Liver (tissue), 9 donors: ENCODE results near the gene CHRM1. TPM values are rescaled to one million over a fixed set of nuclear protein-coding genes. Genes with fewer than 3 reads are reported as not detected.
"Not testable (repeated sequence)": the region's sequence is repeated elsewhere in the genome, so short reads cannot be mapped to it uniquely, and the experiment has no call there.

Source experiments
- DNase-seq: peaks from one replicate; pipeline ENCODE4 v3.0.0-alpha.2; 2017; ENCODE audit warnings: low spot score
- H3K27ac ChIP-seq, 2 donors: one replicate each; pipeline ENCODE4 v1.7.0; 2013; ENCODE audit warnings: inconsistent platforms in 2 of 2, low read length in 2 of 2, control low read depth in 1 of 2, low read depth in 1 of 2, mild to moderate bottlenecking in 1 of 2
- H3K27me3 ChIP-seq, 4 donors: one replicate each; pipeline versions ENCODE4 v1.6.1 to v1.7.0; 2013; ENCODE audit warnings: low read length in 3 of 4, inconsistent platforms in 1 of 4, mild to moderate bottlenecking in 1 of 4, moderate library complexity in 1 of 4; ENCODE audit not compliant: control insufficient read depth in 4 of 4, insufficient read depth in 4 of 4
- H3K36me3 ChIP-seq, 4 donors: one replicate each; pipeline versions ENCODE4 v1.6.1 to v1.7.0; 2013; ENCODE audit warnings: low read length in 3 of 4, mild to moderate bottlenecking in 3 of 4, low read depth in 1 of 4, moderate library complexity in 1 of 4; ENCODE audit not compliant: control insufficient read depth in 4 of 4, insufficient read depth in 3 of 4
- H3K4me1 ChIP-seq, 4 donors: one replicate each; pipeline versions ENCODE4 v1.6.1 to v1.7.0; 2013; ENCODE audit warnings: low read length in 3 of 4, mild to moderate bottlenecking in 3 of 4, moderate library complexity in 1 of 4; ENCODE audit not compliant: control insufficient read depth in 4 of 4, insufficient read depth in 4 of 4
- H3K4me3 ChIP-seq, 3 donors: one replicate each; pipeline versions ENCODE4 v1.6.1 to v1.7.0; 2013; ENCODE audit warnings: low read length in 3 of 3, control low read depth in 1 of 3, low read depth in 1 of 3, mild to moderate bottlenecking in 1 of 3
- H3K9ac ChIP-seq, 2 donors: one replicate each; pipeline ENCODE4 v1.7.0; 2013; ENCODE audit warnings: low read length in 2 of 2, mild to moderate bottlenecking in 2 of 2, moderate library complexity in 2 of 2, control low read depth in 1 of 2, low read depth in 1 of 2
- H3K9me3 ChIP-seq, 4 donors: one replicate each; pipeline versions ENCODE4 v1.6.1 to v1.7.0; 2013; ENCODE audit warnings: low read length in 3 of 4; ENCODE audit not compliant: control insufficient read depth in 4 of 4
- EGR1 ChIP-seq, 2 donors: IDR thresholded peaks; 2 replicates each; pipeline ENCODE4 v1.6.1; 2016 to 2018; ENCODE audit warnings: antibody characterized with exemption in 2 of 2, low read depth in 2 of 2
- FOXA1 ChIP-seq: IDR thresholded peaks from 2 replicates; pipeline ENCODE4 v1.6.1; 2016; ENCODE audit warnings: antibody characterized with exemption
- FOXA2 ChIP-seq: IDR thresholded peaks from 2 replicates; pipeline ENCODE4 v1.6.1; 2016; ENCODE audit warnings: antibody characterized with exemption
- HNF4A ChIP-seq, 2 donors: conservative IDR thresholded peaks; 2 replicates each; pipeline ENCODE4 v1.6.1; 2016; ENCODE audit warnings: antibody characterized with exemption in 2 of 2, mild to moderate bottlenecking in 2 of 2
- HNF4G ChIP-seq: IDR thresholded peaks from 2 replicates; pipeline ENCODE4 v1.6.1; 2016; ENCODE audit warnings: antibody characterized with exemption
- JUND ChIP-seq, 2 donors: IDR thresholded peaks; 2 replicates each; pipeline ENCODE4 v1.6.1; 2016; ENCODE audit warnings: antibody characterized with exemption in 2 of 2
- SP1 ChIP-seq: IDR thresholded peaks from 2 replicates; pipeline ENCODE4 v1.6.1; 2018; ENCODE audit warnings: antibody characterized with exemption, mild to moderate bottlenecking
- TAF1 ChIP-seq: conservative IDR thresholded peaks from 2 replicates; pipeline ENCODE4 v1.6.1; 2016; ENCODE audit warnings: antibody characterized with exemption, mild to moderate bottlenecking
- YY1 ChIP-seq: IDR thresholded peaks from 2 replicates; pipeline ENCODE4 v1.6.1; 2016; ENCODE audit warnings: antibody characterized with exemption, mild to moderate bottlenecking
- WGBS: extraction: QIAGEN DNeasy Blood & Tissue Kit; methylation state at CpG from one replicate; pipeline ENCODE4 v1.1.7; 2013; 5-methylcytosine and 5-hydroxymethylcytosine counted together
- polyA plus RNA-seq, 2 donors: library from polyadenylated mRNA; stranded (reverse) in 1 of 2; unstranded in 1 of 2; fragments of 200-250 nt in 1 of 2; fragments of >200 nt in 1 of 2; fragmentation: Nextera tagmentation in 1 of 2; extraction: Ambion mirVana in 1 of 2; gene quantifications; one replicate each; pipeline versions ENCODE4 v1.2.1 to v1.2.3, GENCODE V29; 2013 to 2015
- total RNA-seq, 2 donors: library from RNA; depleted of rRNA; stranded (reverse); fragments of >200 nt; gene quantifications; one replicate each; pipeline ENCODE4 v1.2.3, GENCODE V29; 2014
- TF ChIP-seq, protein P1 (sequence below): fragments of 150-350 bp; IDR thresholded peaks from 2 replicates; pipeline ENCODE4 v1.5.1; 2017; ENCODE audit warnings: improper control_type of control experiment, low read depth, low read length; ENCODE audit not compliant: missing input control
- TF ChIP-seq, protein P2 (sequence below): IDR thresholded peaks from 2 replicates; pipeline ENCODE4 v1.6.1; 2016; ENCODE audit warnings: antibody characterized with exemption
- donor health status: healthy.
- donor health status: healthy.
- donor health status: healthy.
- donor health status: healthy.
- donor health status: healthy.

Gene CHRM1
- total and polyA plus RNA-seq, 4 donors: not detected

DNA sequence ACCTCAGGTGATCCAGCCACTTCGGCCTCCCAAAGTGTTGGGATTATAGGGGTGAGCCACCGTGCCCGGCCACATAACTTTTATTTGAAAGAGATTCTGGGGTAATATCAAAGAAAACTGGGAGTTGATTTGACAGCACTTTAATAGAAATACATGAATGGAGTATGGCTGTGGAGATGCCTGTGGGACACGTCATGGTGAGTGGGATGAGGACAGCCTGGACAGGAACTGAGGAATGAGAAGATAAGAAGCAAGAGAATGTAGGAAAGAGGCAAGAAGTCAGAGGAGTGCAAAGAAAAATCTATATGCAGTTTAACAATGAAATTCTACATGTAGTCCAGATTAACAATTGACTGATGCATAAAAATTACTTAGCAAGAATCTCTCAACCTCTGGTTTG is 32.6 kb upstream of the CHRM1 start:
- H3K9me3 ChIP-seq: no peaks in the 10 kb centered on the region
- WGBS: 85% methylated on average over 4 of the region's 4 CpGs
- H3K9ac ChIP-seq: no peak overlapping the region
- DNase-seq: no peak
- no peaks in the 10 kb centered on the region for H3K36me3 ChIP-seq
- no peaks in the 10 kb centered on the region for H3K4me1 ChIP-seq
- no peak overlapping the region for H3K27ac ChIP-seq
- no peak for TF ChIP-seq FOXA2
- no peak for TF ChIP-seq FOXA1
- TF ChIP-seq JUND (IDR thresholded peaks at IDR 0.05): no peak
- TF ChIP-seq, protein P1, sequence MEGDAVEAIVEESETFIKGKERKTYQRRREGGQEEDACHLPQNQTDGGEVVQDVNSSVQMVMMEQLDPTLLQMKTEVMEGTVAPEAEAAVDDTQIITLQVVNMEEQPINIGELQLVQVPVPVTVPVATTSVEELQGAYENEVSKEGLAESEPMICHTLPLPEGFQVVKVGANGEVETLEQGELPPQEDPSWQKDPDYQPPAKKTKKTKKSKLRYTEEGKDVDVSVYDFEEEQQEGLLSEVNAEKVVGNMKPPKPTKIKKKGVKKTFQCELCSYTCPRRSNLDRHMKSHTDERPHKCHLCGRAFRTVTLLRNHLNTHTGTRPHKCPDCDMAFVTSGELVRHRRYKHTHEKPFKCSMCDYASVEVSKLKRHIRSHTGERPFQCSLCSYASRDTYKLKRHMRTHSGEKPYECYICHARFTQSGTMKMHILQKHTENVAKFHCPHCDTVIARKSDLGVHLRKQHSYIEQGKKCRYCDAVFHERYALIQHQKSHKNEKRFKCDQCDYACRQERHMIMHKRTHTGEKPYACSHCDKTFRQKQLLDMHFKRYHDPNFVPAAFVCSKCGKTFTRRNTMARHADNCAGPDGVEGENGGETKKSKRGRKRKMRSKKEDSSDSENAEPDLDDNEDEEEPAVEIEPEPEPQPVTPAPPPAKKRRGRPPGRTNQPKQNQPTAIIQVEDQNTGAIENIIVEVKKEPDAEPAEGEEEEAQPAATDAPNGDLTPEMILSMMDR: no peak
- TF ChIP-seq HNF4A (conservative IDR thresholded peaks at IDR 0.05): no peak
- no peak for TF ChIP-seq EGR1 (IDR thresholded peaks at IDR 0.05; ENCODE audit: low read depth in 2 of 2)
- TF ChIP-seq TAF1: no peak
- TF ChIP-seq, protein P2, sequence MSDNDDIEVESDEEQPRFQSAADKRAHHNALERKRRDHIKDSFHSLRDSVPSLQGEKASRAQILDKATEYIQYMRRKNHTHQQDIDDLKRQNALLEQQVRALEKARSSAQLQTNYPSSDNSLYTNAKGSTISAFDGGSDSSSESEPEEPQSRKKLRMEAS: no peak
- TF ChIP-seq HNF4G: no peak
- TF ChIP-seq SP1: no peak
- no peak overlapping the region for H3K4me3 ChIP-seq
- H3K27me3 ChIP-seq: no peaks in the 10 kb centered on the region

DNA sequence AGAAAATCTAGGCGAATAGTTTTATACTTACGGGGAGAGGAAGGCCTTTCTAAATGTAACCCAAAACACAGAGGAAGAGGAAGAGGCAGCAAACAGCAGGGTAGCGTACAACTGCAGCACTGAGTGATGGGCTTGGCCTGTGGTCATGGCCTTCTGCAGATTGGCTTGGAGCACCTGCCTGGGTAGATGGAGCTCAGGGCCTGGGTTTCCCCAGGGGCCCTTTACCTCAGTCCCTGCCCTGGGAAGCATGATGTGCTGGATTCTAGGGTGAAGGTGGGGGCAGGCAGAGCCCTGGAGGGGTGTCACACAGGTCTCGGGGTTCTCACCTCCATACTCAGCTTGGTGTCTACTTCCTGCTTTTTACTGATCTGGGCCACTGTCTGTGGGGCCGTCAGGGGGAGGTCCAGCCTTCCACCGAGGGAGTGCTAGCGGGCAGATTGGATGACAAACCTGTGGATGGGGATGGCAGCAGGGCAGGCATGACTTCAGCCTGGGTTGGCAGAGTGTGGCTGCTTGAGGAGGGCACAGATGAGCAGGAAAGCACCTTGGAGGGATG is 27.7 kb upstream of the CHRM1 start:
- Histone ChIP-seq H3K9me3 (peaks cover 0 to 2% (median 0%) of the 10 kb centered on the region in 4 donors), H3K4me1 (no peaks in the 10 kb centered on the region), H3K4me3 (no peak overlapping the region), H3K27me3 (no peaks in the 10 kb centered on the region), H3K27ac (no peak overlapping the region), H3K36me3 (no peaks in the 10 kb centered on the region), H3K9ac (no peak overlapping the region)
- no peak for DNase-seq
- TF ChIP-seq YY1 (no peak), JUND (IDR thresholded peaks at IDR 0.05) (no peak)
- 87% methylated on average over 7 of the region's 7 CpGs for WGBS

DNA sequence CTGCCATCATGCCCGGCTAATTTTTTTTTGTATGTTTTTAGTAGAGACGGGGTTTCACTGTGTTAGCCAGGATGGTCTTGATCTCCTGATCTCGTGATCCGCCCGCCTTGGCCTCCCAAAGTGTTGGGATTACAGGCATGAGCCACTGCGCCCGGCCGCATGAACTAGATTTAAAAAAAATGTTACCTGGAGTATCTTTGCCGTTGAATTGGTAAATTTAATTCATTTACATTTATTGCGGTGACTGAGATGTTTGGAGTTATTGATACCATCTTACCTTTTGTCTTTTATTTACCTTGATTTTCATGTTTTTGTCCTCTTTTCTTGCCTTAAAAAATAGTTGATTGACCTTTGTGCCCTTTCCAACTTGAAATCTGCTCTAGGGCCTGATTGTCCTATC is 24.4 kb upstream of the CHRM1 start:
- H3K36me3 ChIP-seq, H3K4me3 ChIP-seq, H3K9me3 ChIP-seq, H3K9ac ChIP-seq, DNase-seq, H3K27ac ChIP-seq, H3K27me3 ChIP-seq, H3K4me1 ChIP-seq: not testable (repeated sequence)
- WGBS: 96% methylated on average over 10 of the region's 10 CpGs

DNA sequence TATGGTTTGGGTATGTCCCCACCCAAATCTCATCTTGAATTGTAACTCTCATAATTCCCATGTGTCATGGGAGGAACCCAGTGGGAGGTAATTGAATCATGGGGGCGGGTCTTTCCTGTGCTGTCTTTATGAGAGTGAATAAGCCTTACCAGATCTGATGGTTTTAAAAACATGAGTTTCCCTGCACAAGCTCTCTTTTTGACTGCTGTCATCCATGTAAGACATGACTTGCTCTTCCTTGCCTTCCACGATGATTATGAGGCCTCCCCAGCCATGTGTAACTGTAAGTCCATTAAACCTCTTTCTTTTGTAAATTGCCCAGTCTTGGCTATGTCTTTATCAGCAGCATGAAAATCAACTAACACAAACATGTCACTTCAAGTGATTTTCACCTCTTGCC is 16.4 kb upstream of the CHRM1 start:
- not testable (repeated sequence) for H3K27ac ChIP-seq, H3K4me3 ChIP-seq, H3K4me1 ChIP-seq, H3K9ac ChIP-seq, H3K36me3 ChIP-seq, H3K9me3 ChIP-seq, DNase-seq, H3K27me3 ChIP-seq
- 79% methylated on average over 2 of the region's 2 CpGs for WGBS
